HG02571 (cell line): ENCODE results near the gene ATP6V1C2.

Experiments used
- ATAC-seq: cut with Tn5 transposase; IDR thresholded peaks from one replicate; pipeline ENCODE4 v1.9.1; 2021; ENCODE audit warnings: mild to moderate bottlenecking, moderate library complexity; ENCODE audit not compliant: unreplicated experiment

Gene ATP6V1C2

GRCh38 chr2:10832203-10832936 is 110.9 kb downstream of the ATP6V1C2 start:
- peak; percentile 74 for ATAC-seq

DNA sequence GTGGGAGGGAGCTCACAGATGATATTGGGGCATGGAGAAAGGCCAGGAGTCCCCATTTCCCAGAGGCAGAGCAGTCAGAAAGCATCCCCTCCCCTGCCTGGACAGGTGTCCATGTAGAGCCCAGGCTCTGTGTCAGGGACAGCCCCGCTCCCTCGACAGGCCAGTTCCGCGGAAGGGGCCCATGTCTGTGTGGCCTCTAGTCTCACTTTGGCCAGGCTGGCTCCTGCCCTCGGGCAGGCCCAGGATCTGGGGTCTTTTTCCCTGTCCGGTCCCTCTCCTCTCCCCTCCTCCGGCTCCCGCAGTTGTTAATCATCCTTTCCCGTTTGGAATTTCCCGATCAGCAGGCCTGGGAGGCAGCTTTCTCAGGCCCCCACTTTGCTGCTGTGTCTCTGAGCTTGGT is 111.6 kb downstream of the ATP6V1C2 start:
- ATAC-seq = no peak

GRCh38 chr2:10834068-10834655 is 112.7 kb downstream of the ATP6V1C2 start:
- no peak for ATAC-seq
